DND-41 (cell line): ENCODE measurements around the gene IDUA.

Source experiments
- ATAC-seq: fragments of 200-7000 bp; cut with Tn5 transposase; 3 replicates; pipeline ENCODE4 v1.9.1; 2021; ENCODE audit warnings: low read depth; ENCODE audit not compliant: insufficient read depth
- DNase-seq: peaks from one replicate; pipeline ENCODE4 v3.0.0-alpha.2; 2020
- H2AFZ ChIP-seq: 2 replicates; pipeline ENCODE4 v1.6.0; 2012; ENCODE audit warnings: low read depth, low read length
- H3K27ac ChIP-seq: 2 replicates; pipeline ENCODE4 v1.5.1; 2012; ENCODE audit warnings: low read length, inconsistent platforms
- H3K27me3 ChIP-seq: fragments of 200-600 bp; sonication (generic); 2 replicates; pipeline ENCODE4 v1.6.0; 2012; ENCODE audit warnings: low read length, mild to moderate bottlenecking, inconsistent platforms; ENCODE audit not compliant: insufficient read depth, poor library complexity
- H3K36me3 ChIP-seq: 2 replicates; pipeline ENCODE4 v1.5.1; 2012; ENCODE audit warnings: low read length, inconsistent platforms; ENCODE audit not compliant: insufficient read depth
- H3K4me1 ChIP-seq: 2 replicates; pipeline ENCODE4 v1.5.1; 2012; ENCODE audit warnings: mild to moderate bottlenecking, low read length; ENCODE audit not compliant: insufficient read depth
- H3K4me2 ChIP-seq: 2 replicates; pipeline ENCODE4 v1.6.0; 2012; ENCODE audit warnings: mild to moderate bottlenecking, moderate library complexity, low read length, inconsistent platforms; ENCODE audit not compliant: insufficient read depth
- H3K4me3 ChIP-seq, 2 experiments: fragments of 200-600 bp in 1 of 2; shearing (Covaris generic) in 1 of 2; 2 replicates each; pipeline ENCODE4 v1.5.1; 2012 to 2016; ENCODE audit warnings: inconsistent platforms in 2 of 2, low read length in 2 of 2, mild to moderate bottlenecking in 2 of 2, low read depth in 1 of 2, moderate library complexity in 1 of 2
- H3K79me2 ChIP-seq: 2 replicates; pipeline ENCODE4 v1.6.0; 2012; ENCODE audit warnings: low read length, inconsistent platforms; ENCODE audit not compliant: insufficient read depth
- H3K9ac ChIP-seq: 2 replicates; pipeline ENCODE4 v1.6.0; 2012; ENCODE audit warnings: low read depth, mild to moderate bottlenecking, inconsistent platforms, low read length, moderate library complexity
- H3K9me3 ChIP-seq: 2 replicates; pipeline ENCODE4 v1.5.1; 2012; ENCODE audit warnings: low read length, moderate library complexity, mild to moderate bottlenecking, inconsistent platforms; ENCODE audit not compliant: insufficient read depth, severe bottlenecking
- H4K20me1 ChIP-seq: 2 replicates; pipeline ENCODE4 v1.6.0; 2012; ENCODE audit warnings: low read length; ENCODE audit not compliant: insufficient read depth
- CTCF ChIP-seq: IDR thresholded peaks from 2 replicates; pipeline ENCODE4 v1.5.1; 2012; ENCODE audit warnings: borderline replicate concordance, low read length, moderate library complexity, mild to moderate bottlenecking; ENCODE audit not compliant: poor library complexity, severe bottlenecking; ENCODE audit errors: extremely low read depth
- EZH2 ChIP-seq: IDR thresholded peaks from 3 replicates; pipeline ENCODE4 v1.6.1; 2012; ENCODE audit warnings: borderline replicate concordance, low read depth, mild to moderate bottlenecking, moderate library complexity, low read length, inconsistent platforms; ENCODE audit not compliant: severe bottlenecking

The IDUA gene

GRCh38 chr4:989722-990471 is 3.1 kb downstream of the IDUA start:
- H4K20me1 ChIP-seq, result peaks cover 29% of the 10 kb centered on the region
- no peak overlapping the region for H3K9ac ChIP-seq
- peaks cover 33% of the 10 kb centered on the region for H3K4me1 ChIP-seq
- ATAC-seq, result no peak
- H3K27me3 ChIP-seq, result no peaks in the 10 kb centered on the region
- no peak for TF ChIP-seq CTCF
- TF ChIP-seq EZH2, result no peak
- no peak overlapping the region for H2AFZ ChIP-seq
- no peak for DNase-seq
- no peak overlapping the region for H3K27ac ChIP-seq
- H3K4me3 ChIP-seq, result no peak overlapping the region
- H3K36me3 ChIP-seq, result peaks cover 31% of the 10 kb centered on the region
- H3K4me2 ChIP-seq, result no peak overlapping the region
- H3K9me3 ChIP-seq, result no peaks in the 10 kb centered on the region
- H3K79me2 ChIP-seq, result peaks cover 27% of the 10 kb centered on the region

- DNase-seq, result no peak
- H3K27ac ChIP-seq, result no peak overlapping the region
- H3K4me1 ChIP-seq, result peaks cover 23% of the 10 kb centered on the region
Observed at GRCh38 chr4:990746-991367, 4.0 kb downstream of the IDUA start.

GRCh38 chr4:991451-992296 is 4.8 kb downstream of the IDUA start:
- H3K9ac ChIP-seq, result no peak overlapping the region
- DNase-seq (no peak), ATAC-seq (no peak)
- H4K20me1 ChIP-seq, result peaks cover 37% of the 10 kb centered on the region
- H2AFZ ChIP-seq, result no peak overlapping the region
- H3K4me1 ChIP-seq, result peaks cover 17% of the 10 kb centered on the region
- no peak overlapping the region for H3K4me3 ChIP-seq
- no peak overlapping the region for H3K27ac ChIP-seq
- peaks cover 17% of the 10 kb centered on the region for H3K79me2 ChIP-seq
- H3K27me3 ChIP-seq, result no peaks in the 10 kb centered on the region
- TF ChIP-seq EZH2 (no peak), CTCF (no peak)
- H3K36me3 ChIP-seq, result peaks cover 31% of the 10 kb centered on the region
- H3K4me2 ChIP-seq, result no peak overlapping the region
- no peaks in the 10 kb centered on the region for H3K9me3 ChIP-seq

More at GRCh38 chr4:990746-991367, 4.0 kb downstream of the IDUA start:
- Histone ChIP-seq H3K4me2 (no peak overlapping the region), H3K79me2 (peaks cover 24% of the 10 kb centered on the region), H3K9ac (no peak overlapping the region), H3K9me3 (no peaks in the 10 kb centered on the region), H3K36me3 (peaks cover 31% of the 10 kb centered on the region), H2AFZ (no peak overlapping the region), H3K27me3 (no peaks in the 10 kb centered on the region), H4K20me1 (peaks cover 32% of the 10 kb centered on the region), H3K4me3 (no peak overlapping the region)
- TF ChIP-seq EZH2 (no peak), CTCF (no peak)
- ATAC-seq, result no peak
